ENCODE data around the gene RBM15.

Gene RBM15

DNA sequence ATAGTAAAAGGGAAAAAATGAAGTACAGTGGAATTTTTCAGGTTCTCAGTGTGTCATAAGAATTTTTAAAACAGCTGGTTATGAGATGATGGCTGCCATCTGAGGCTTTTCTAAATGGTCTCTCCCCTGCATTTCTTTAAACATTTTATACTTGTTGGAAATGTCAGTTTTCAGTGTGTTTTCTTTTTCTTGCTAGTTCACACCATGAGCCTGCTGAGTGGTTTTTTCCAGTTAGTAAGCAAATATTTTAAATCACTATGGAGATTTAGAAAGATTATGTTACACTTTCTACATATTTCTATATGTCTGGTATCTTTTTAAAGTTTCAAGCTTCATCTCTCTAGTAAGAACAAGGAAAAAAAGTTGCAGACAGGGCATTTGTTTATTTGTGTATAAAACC lies 9.6 kb downstream of the RBM15 start:
- Histone ChIP-seq H3K4me3 (ENCODE audit: low read length) (no peak overlapping the region), H3K36me3 (ENCODE audit: control insufficient read depth, insufficient read depth, low read length) (0 out of 2 replicates have a peak, but pooled peaks cover 4% of the 10 kb centered on the region), H3K27me3 (ENCODE audit: control insufficient read depth, insufficient read depth, low read length) (no peaks in the 10 kb centered on the region), H3K9me3 (ENCODE audit: control insufficient read depth, insufficient read depth, low read length) (no peaks in the 10 kb centered on the region), H3K4me1 (ENCODE audit: control insufficient read depth, insufficient read depth, low read length) (0 out of 2 replicates have a peak, but pooled peaks cover 2% of the 10 kb centered on the region), H3K27ac (ENCODE audit: low read length) (no peak overlapping the region)
- no peak for DNase-seq (ENCODE audit: low read depth, low spot score)

DNA sequence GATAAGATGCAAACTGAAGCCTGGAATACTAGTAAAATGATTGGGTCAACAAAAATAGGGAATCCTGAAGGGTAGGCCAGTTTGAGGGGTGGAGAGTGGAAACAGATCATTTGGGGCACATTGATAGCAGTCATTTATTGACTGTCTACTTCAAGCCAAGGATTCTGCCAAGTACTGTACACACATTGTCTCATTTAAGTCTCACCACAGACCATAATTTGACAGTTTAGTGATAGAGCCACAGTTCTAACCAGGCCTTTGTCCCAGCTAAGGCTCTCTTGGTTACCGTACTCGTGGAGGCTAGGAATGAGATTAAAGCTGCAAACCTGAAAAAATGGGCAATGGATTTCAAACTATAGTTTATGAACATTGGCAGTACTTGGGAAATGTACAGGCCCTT lies 11.2 kb downstream of the RBM15 start:
- Histone ChIP-seq H3K9me3 (ENCODE audit: control insufficient read depth, insufficient read depth, low read length) (no peaks in the 10 kb centered on the region), H3K27ac (ENCODE audit: low read length) (no peak overlapping the region), H3K36me3 (ENCODE audit: control insufficient read depth, insufficient read depth, low read length) (0 out of 2 replicates have a peak, but pooled peaks cover 4% of the 10 kb centered on the region), H3K4me1 (ENCODE audit: control insufficient read depth, insufficient read depth, low read length) (0 out of 2 replicates have a peak, but pooled peaks cover 2% of the 10 kb centered on the region), H3K4me3 (ENCODE audit: low read length) (no peak overlapping the region), H3K27me3 (ENCODE audit: control insufficient read depth, insufficient read depth, low read length) (no peaks in the 10 kb centered on the region)
- DNase-seq (ENCODE audit: low read depth, low spot score) = no peak
- WGBS (ENCODE audit: insufficient coverage, insufficient read length) = no CpG with 5 or more reads among the region's 2 CpGs

DNA sequence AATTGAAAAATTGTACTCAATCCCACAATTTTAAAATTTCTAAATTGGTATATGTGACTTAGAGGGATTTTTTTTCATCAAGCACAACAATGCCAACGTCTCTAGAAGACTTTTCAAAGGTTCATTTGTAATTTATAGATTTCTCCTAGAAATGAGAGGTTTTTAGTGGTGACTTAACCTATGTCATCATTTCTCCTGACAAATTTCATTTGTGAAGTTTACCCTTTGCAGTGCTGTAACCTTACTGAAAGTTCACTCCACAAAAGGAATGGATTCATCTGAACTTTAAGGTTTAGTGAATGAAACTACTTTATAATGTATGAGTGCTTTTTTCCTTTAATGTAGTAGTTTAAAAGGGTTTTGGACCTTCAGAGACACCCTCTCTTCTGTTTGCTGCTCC lies 16.1 kb downstream of the RBM15 start:
- no peaks in the 10 kb centered on the region for H3K27me3 ChIP-seq (ENCODE audit: control insufficient read depth, insufficient read depth, low read length)
- WGBS (ENCODE audit: insufficient coverage, insufficient read length) = no CpG with 5 or more reads among the region's 1 CpG
- no peaks in the 10 kb centered on the region for H3K4me1 ChIP-seq (ENCODE audit: control insufficient read depth, insufficient read depth, low read length)
- DNase-seq (ENCODE audit: low read depth, low spot score) = no peak
- no peaks in the 10 kb centered on the region for H3K9me3 ChIP-seq (ENCODE audit: control insufficient read depth, insufficient read depth, low read length)
- no peak overlapping the region for H3K27ac ChIP-seq (ENCODE audit: low read length)
- H3K4me3 ChIP-seq (ENCODE audit: low read length) = no peak overlapping the region
- no peaks in the 10 kb centered on the region for H3K36me3 ChIP-seq (ENCODE audit: control insufficient read depth, insufficient read depth, low read length)

DNA sequence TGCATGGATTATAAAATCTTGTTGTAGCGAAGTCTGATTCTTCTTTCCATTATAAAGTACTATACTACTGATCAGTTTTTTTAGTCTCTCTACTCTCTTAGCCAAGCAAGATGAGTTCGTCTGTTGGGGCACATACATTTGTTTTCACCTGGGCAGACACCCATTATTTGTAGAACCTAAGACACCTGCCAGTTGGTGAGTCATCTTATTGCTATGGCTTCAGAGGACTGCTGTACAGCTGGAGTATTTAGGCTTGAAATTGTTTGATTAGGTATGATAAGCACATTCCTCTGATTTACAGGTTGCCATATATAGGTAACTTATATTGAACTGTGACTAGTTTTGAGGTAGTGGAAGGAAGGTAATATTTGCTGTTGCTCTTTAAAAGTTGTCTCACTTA lies 17.2 kb downstream of the RBM15 start:
- H3K36me3 ChIP-seq (ENCODE audit: control insufficient read depth, insufficient read depth, low read length) = no peaks in the 10 kb centered on the region
- H3K4me1 ChIP-seq (ENCODE audit: control insufficient read depth, insufficient read depth, low read length) = no peaks in the 10 kb centered on the region
- WGBS (ENCODE audit: insufficient coverage, insufficient read length) = no CpG with 5 or more reads among the region's 2 CpGs
- no peak overlapping the region for H3K4me3 ChIP-seq (ENCODE audit: low read length)
- no peak overlapping the region for H3K27ac ChIP-seq (ENCODE audit: low read length)
- H3K27me3 ChIP-seq (ENCODE audit: control insufficient read depth, insufficient read depth, low read length) = no peaks in the 10 kb centered on the region
- no peaks in the 10 kb centered on the region for H3K9me3 ChIP-seq (ENCODE audit: control insufficient read depth, insufficient read depth, low read length)
- no peak for DNase-seq (ENCODE audit: low read depth, low spot score)

DNA sequence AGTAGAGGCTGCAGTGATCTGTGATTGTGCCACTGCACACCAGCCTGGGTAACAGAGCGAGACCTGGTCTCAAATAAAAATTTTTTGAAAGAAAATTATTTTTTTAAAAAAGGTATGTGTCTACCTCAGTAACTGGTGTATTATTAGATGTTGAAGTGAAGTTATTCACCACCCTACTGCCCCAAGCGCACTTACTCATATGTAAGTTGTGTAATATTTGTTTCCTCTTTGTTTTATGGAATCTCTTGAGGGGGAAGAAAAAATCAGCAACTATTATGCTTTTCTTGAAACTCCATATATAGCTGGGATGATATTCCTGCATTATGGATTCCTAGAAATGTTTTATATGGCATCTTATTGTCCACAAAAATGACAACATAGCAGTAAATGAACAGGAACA lies 21.3 kb downstream of the RBM15 start:
- Histone ChIP-seq H3K36me3 (ENCODE audit: control insufficient read depth, insufficient read depth, low read length) (no peaks in the 10 kb centered on the region), H3K27ac (ENCODE audit: low read length) (no peak overlapping the region), H3K9me3 (ENCODE audit: control insufficient read depth, insufficient read depth, low read length) (no peaks in the 10 kb centered on the region), H3K27me3 (ENCODE audit: control insufficient read depth, insufficient read depth, low read length) (no peaks in the 10 kb centered on the region), H3K4me1 (ENCODE audit: control insufficient read depth, insufficient read depth, low read length) (no peaks in the 10 kb centered on the region), H3K4me3 (ENCODE audit: low read length) (no peak overlapping the region)
- no peak for DNase-seq (ENCODE audit: low read depth, low spot score)
- no CpG with 5 or more reads among the region's 2 CpGs for WGBS (ENCODE audit: insufficient coverage, insufficient read length)

DNA sequence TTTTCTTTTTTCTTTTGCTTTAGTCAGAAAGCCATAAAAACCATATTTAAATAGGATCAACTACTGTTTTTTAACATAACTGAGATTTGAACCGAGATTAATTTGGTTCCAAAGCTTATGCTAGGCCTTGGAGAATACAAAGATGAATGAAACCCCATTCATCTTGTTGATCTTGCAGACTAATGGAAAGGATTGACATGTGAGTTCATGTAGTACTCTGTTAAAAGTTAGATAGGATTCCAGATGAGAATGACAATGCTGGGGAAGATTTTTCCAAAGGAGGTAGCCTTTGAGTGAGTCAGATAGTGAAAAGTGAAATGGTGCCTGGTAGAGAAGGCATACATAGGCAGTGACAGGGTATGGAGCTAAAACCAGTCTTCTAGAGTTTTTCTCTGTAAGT lies 22.7 kb downstream of the RBM15 start:
- DNase-seq (ENCODE audit: low read depth, low spot score) = no peak
- Histone ChIP-seq H3K4me3 (ENCODE audit: low read length) (no peak overlapping the region), H3K27ac (ENCODE audit: low read length) (no peak overlapping the region), H3K27me3 (ENCODE audit: control insufficient read depth, insufficient read depth, low read length) (no peaks in the 10 kb centered on the region), H3K9me3 (ENCODE audit: control insufficient read depth, insufficient read depth, low read length) (no peaks in the 10 kb centered on the region), H3K36me3 (ENCODE audit: control insufficient read depth, insufficient read depth, low read length) (no peaks in the 10 kb centered on the region), H3K4me1 (ENCODE audit: control insufficient read depth, insufficient read depth, low read length) (no peaks in the 10 kb centered on the region)
- WGBS (ENCODE audit: insufficient coverage, insufficient read length) = no CpG with 5 or more reads among the region's 1 CpG

DNA sequence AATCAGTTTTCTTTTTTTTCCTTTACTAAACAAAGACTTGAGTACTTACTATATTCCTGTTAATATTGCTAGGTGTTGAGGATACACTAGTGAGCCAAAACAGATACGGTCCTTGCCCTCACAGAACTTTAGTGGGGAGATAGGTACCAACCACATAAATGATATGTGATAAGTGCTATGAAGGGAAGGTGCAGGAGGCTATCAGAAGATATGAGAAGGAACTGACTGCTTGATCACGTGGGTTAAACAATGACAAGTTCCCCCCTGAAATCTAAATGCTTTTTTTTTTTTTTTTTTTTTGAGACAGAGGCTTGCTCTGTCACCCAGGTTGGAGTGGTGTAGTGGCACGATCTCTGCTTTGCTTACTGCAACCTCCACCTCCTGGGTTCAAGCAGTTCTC lies 25.0 kb downstream of the RBM15 start:
- no CpG with 5 or more reads among the region's 3 CpGs for WGBS (ENCODE audit: insufficient coverage, insufficient read length)
- Histone ChIP-seq H3K36me3 (ENCODE audit: control insufficient read depth, insufficient read depth, low read length) (no peaks in the 10 kb centered on the region), H3K4me1 (ENCODE audit: control insufficient read depth, insufficient read depth, low read length) (no peaks in the 10 kb centered on the region)

DNA sequence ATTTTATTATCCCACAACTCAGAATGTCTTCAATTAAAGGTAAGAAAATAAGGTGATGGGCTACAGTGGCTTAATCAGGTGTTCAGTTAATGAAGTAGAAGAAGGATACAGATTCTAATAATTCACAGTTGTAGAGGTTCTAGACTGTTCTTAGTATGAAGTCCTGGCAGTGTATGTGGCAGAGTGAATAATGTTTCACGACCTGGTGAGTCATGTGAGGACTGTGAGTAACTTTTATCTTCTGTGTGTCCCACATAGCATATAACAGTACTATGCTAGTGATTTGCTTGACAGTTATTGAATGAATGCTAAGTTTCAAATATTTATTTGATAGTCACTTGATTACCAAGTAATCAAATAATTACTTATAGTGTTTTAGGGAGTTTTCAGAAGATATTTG lies 31.6 kb downstream of the RBM15 start:
- DNase-seq (ENCODE audit: low read depth, low spot score) = no peak
- Histone ChIP-seq H3K36me3 (ENCODE audit: control insufficient read depth, insufficient read depth, low read length) (no peaks in the 10 kb centered on the region; the same call in 1 of the 2 replicates), H3K27me3 (ENCODE audit: control insufficient read depth, insufficient read depth, low read length) (no peaks in the 10 kb centered on the region), H3K9me3 (ENCODE audit: control insufficient read depth, insufficient read depth, low read length) (no peaks in the 10 kb centered on the region), H3K4me1 (ENCODE audit: control insufficient read depth, insufficient read depth, low read length) (no peaks in the 10 kb centered on the region), H3K4me3 (ENCODE audit: low read length) (no peak overlapping the region), H3K27ac (ENCODE audit: low read length) (no peak overlapping the region)
- no CpG with 5 or more reads among the region's 1 CpG for WGBS (ENCODE audit: insufficient coverage, insufficient read length)

More for the DNA sequence above, 25.0 kb downstream of the RBM15 start:
- DNase-seq (ENCODE audit: low read depth, low spot score) = no peak
- no peaks in the 10 kb centered on the region for H3K27me3 ChIP-seq (ENCODE audit: control insufficient read depth, insufficient read depth, low read length)
- H3K27ac ChIP-seq (ENCODE audit: low read length) = no peak overlapping the region
- H3K4me3 ChIP-seq (ENCODE audit: low read length) = no peak overlapping the region
- no peaks in the 10 kb centered on the region for H3K9me3 ChIP-seq (ENCODE audit: control insufficient read depth, insufficient read depth, low read length)

DNA sequence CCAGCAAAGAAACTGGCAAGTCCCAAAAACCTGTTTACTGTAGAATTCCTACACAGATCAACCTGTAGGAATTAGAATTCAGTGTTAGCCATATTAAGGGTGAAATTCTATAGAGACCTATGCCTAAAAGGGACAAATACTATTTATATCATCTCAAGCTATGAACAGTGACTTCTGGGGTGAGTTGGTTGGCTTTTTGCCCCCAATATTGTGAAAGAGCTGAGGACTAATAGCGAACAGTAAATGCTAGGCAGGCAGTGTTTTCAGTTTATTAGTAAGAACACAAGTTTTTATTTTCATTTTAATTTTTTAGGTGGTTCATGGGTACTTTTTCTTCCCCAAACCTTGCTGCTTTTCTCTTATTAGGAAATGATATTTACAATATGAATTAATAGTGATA lies 36.3 kb downstream of the RBM15 start:
- Histone ChIP-seq H3K4me1 (ENCODE audit: control insufficient read depth, insufficient read depth, low read length) (no peaks in the 10 kb centered on the region), H3K27me3 (ENCODE audit: control insufficient read depth, insufficient read depth, low read length) (no peaks in the 10 kb centered on the region), H3K27ac (ENCODE audit: low read length) (no peak overlapping the region), H3K4me3 (ENCODE audit: low read length) (no peak overlapping the region), H3K9me3 (ENCODE audit: control insufficient read depth, insufficient read depth, low read length) (no peaks in the 10 kb centered on the region), H3K36me3 (ENCODE audit: control insufficient read depth, insufficient read depth, low read length) (no peaks in the 10 kb centered on the region; the same call in 1 of the 2 replicates)
- WGBS (ENCODE audit: insufficient coverage, insufficient read length) = no CpG with 5 or more reads among the region's 1 CpG
- DNase-seq (ENCODE audit: low read depth, low spot score) = no peak

DNA sequence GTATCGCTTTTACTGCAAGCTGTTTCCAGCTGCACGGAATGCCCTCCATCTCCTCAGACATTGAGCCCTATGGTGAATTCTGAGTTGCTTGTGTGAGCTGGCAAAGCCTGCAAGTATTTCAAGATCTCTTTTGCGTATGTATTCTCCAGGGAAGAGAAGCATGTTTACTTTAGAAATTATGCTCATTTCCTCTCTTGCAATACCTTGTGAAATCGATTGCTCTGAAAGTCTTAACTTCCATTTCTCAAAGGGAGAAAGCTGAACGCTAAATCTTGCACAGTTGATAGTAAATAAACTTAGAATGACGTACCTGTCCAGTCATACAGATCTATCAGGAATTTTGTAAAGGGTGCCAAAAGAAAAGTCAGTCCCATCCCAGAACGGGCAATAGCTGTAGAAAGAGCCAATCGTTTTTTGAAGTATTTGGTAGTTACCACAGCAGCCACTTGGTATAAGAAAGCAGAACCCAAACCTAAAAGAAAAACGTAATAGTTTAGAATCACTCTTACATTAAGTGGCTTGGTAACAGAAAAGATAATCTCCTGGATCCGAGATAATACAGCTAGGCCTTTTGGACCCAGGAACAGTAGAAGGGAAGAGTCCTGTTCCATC lies 41.6 kb downstream of the RBM15 start:
- Histone ChIP-seq H3K9me3 (ENCODE audit: control insufficient read depth, insufficient read depth, low read length) (no peaks in the 10 kb centered on the region), H3K4me1 (ENCODE audit: control insufficient read depth, insufficient read depth, low read length) (no peaks in the 10 kb centered on the region), H3K27ac (ENCODE audit: low read length) (no peak overlapping the region), H3K36me3 (ENCODE audit: control insufficient read depth, insufficient read depth, low read length) (no peaks in the 10 kb centered on the region; the same call in 1 of the 2 replicates), H3K27me3 (ENCODE audit: control insufficient read depth, insufficient read depth, low read length) (no peaks in the 10 kb centered on the region), H3K4me3 (ENCODE audit: low read length) (no peak overlapping the region)
- no CpG with 5 or more reads among the region's 10 CpGs for WGBS (ENCODE audit: insufficient coverage, insufficient read length)
- no peak for DNase-seq (ENCODE audit: low read depth, low spot score)

DNA sequence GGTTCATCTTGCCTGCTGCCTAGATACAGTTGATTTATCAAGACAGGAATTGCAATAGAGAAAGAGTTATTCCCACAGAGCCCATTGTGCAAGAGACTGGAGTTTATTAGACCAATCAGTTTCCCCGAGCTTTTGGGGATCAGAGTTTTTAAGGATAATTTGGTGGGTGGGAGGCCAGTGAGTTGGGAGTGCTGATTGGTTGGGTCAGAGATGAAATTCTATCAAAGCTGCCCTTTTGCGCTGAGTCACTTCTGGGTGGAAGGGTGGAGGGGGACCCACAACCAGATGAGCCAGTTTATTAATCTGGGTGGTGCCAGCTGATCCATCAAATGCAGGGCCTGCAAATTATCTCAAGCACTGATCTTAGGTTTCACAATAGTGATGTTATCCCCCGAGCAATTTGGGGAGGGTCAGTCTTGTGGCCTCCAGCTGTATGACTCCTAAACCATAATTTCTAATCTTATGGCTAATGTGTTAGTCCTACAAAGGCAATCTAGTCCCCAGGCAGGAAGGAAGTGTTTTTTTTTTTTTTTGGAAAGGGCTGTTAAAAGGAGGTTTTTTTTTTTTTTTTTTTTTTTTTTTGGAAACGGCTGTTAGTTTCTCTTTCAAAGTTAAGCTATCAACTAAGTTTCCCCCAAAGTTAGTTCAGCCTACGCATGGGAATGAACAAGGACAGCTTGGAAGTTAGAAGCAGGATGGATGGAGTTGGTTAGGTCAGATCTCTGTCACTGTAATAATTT lies 44.2 kb downstream of the RBM15 start:
- no peak overlapping the region for H3K27ac ChIP-seq (ENCODE audit: low read length)
- H3K9me3 ChIP-seq (ENCODE audit: control insufficient read depth, insufficient read depth, low read length) = no peaks in the 10 kb centered on the region
- WGBS (ENCODE audit: insufficient coverage, insufficient read length) = no CpG with 5 or more reads among the region's 5 CpGs
- no peaks in the 10 kb centered on the region; the same call in 1 of the 2 replicates for H3K36me3 ChIP-seq (ENCODE audit: control insufficient read depth, insufficient read depth, low read length)
- H3K4me1 ChIP-seq (ENCODE audit: control insufficient read depth, insufficient read depth, low read length) = no peaks in the 10 kb centered on the region
- DNase-seq (ENCODE audit: low read depth, low spot score) = no peak
- no peak overlapping the region for H3K4me3 ChIP-seq (ENCODE audit: low read length)
- no peaks in the 10 kb centered on the region for H3K27me3 ChIP-seq (ENCODE audit: control insufficient read depth, insufficient read depth, low read length)

Measured in iPS DF 6.9 (cell line).